Small intestine (tissue), 7 donors: ENCODE results near the gene PGD. TPM values are rescaled to one million over a fixed set of nuclear protein-coding genes. Genes with fewer than 3 reads are reported as not detected.
"Not testable (repeated sequence)": the region's sequence is repeated elsewhere in the genome, so short reads cannot be mapped to it uniquely, and the experiment has no call there.

Source experiments
- DNase-seq, 2 donors: peaks; one replicate each; pipeline versions ENCODE4 v3.0.0 to v3.0.0-alpha.2; 2013
- FAIRE-seq: peaks from 2 replicates; lab custom pipeline; 2012; peaks lifted over from hg19 to GRCh38; lab: Jason Lieb, UNC
- H3K27ac ChIP-seq, 3 donors: one replicate each; pipeline ENCODE4 v1.5.1; 2013; ENCODE audit warnings: low read length in 2 of 3, mild to moderate bottlenecking in 2 of 3, control low read depth in 1 of 3, inconsistent platforms in 1 of 3, low read depth in 1 of 3, moderate library complexity in 1 of 3
- H3K27me3 ChIP-seq, 3 donors: one replicate each; pipeline ENCODE4 v1.6.1; 2013; ENCODE audit warnings: low read length in 3 of 3, inconsistent platforms in 1 of 3; ENCODE audit not compliant: control insufficient read depth in 3 of 3, insufficient read depth in 3 of 3
- H3K36me3 ChIP-seq, 3 donors: one replicate each; pipeline ENCODE4 v1.6.1; 2013; ENCODE audit warnings: low read length in 3 of 3, inconsistent platforms in 1 of 3, low read depth in 1 of 3, mild to moderate bottlenecking in 1 of 3, moderate library complexity in 1 of 3; ENCODE audit not compliant: control insufficient read depth in 3 of 3, insufficient read depth in 2 of 3
- H3K4me1 ChIP-seq, 3 donors: one replicate each; pipeline ENCODE4 v1.6.1; 2013; ENCODE audit warnings: low read length in 2 of 3, inconsistent platforms in 1 of 3, low read depth in 1 of 3, mild to moderate bottlenecking in 1 of 3, moderate library complexity in 1 of 3; ENCODE audit not compliant: control insufficient read depth in 3 of 3, insufficient read depth in 2 of 3
- H3K4me3 ChIP-seq, 3 donors: one replicate each; pipeline ENCODE4 v1.5.1; 2013; ENCODE audit warnings: low read length in 3 of 3, control low read depth in 1 of 3, inconsistent platforms in 1 of 3, low read depth in 1 of 3, mild to moderate bottlenecking in 1 of 3, moderate library complexity in 1 of 3
- H3K9me3 ChIP-seq, 2 donors: one replicate each; pipeline ENCODE4 v1.6.1; 2013; ENCODE audit warnings: low read depth in 1 of 2, low read length in 1 of 2; ENCODE audit not compliant: control insufficient read depth in 2 of 2, insufficient read depth in 1 of 2
- WGBS, 3 donors: extraction: QIAGEN DNeasy Blood & Tissue Kit; methylation state at CpG; one replicate each; pipeline ENCODE4 v1.1.7; 2013; 5-methylcytosine and 5-hydroxymethylcytosine counted together
- polyA plus RNA-seq, 4 donors: library from polyadenylated mRNA; stranded (reverse) in 3 of 4; unstranded in 1 of 4; fragments of 200-250 nt in 3 of 4; fragments of 120-200 nt in 1 of 4; gene quantifications; one replicate each; pipeline versions ENCODE4 v1.2.1 to v1.2.3, GENCODE V29; 2013
- donor health status: healthy with polysubstance abuse.
- donor health status: control.
- donor health status: control.
- donor health status: Bipolar disorder and iron deficiency.
- donor health status: healthy.

Gene PGD
- polyA plus RNA-seq, 4 donors = 106 to 226 (median 174) TPM

GRCh38 chr1:10400013-10400412 is 1.1 kb downstream of the PGD start:
- no peaks in the 10 kb centered on the region for H3K9me3 ChIP-seq
- no peak for FAIRE-seq
- WGBS, 3 donors = 28 to 51% (median 49%) methylated on average over 8 of the region's 8 CpGs
- DNase-seq = peak in 1 of 2 donors; percentile 13
- H3K4me1 ChIP-seq = peaks cover 0 to 7% (median 6%) of the 10 kb centered on the region in 3 donors
- H3K27me3 ChIP-seq = no peaks in the 10 kb centered on the region
- peak overlapping the region in 1 of 3 donors; percentile 98 for H3K27ac ChIP-seq
- H3K36me3 ChIP-seq = peaks cover 3 to 30% (median 11%) of the 10 kb centered on the region in 3 donors
- peak overlapping the region; percentile 61 to 81 (median 63) for H3K4me3 ChIP-seq

DNA sequence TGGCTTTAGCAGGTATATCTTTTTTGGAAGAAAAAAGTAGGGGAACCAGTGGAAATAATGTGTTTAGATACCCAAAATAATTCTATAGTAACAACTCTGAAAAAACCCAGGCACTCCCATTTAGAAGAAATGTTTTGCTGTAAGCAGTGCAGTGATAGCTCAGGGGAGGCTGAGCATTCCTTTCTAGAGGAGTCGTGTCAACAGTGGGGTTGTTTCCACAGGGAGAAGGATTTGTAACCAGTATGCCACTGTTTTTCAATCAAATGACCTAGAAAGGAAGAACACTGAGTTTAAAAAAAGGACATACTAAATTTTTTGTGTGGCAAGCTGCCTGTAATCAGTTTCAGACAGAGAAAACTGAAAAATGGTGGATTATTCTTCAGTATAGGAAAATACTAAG is 2.4 kb downstream of the PGD start:
- Histone ChIP-seq H3K27ac (no peak overlapping the region), H3K4me1 (peaks cover 0 to 7% (median 6%) of the 10 kb centered on the region in 3 donors), H3K27me3 (no peaks in the 10 kb centered on the region), H3K9me3 (no peaks in the 10 kb centered on the region), H3K36me3 (peaks cover 8 to 43% (median 11%) of the 10 kb centered on the region in 3 donors), H3K4me3 (no peak overlapping the region)
- FAIRE-seq (no peak), DNase-seq (no peak)
- WGBS, 3 donors = 75 to 88% (median 83%) methylated on average over 1 of the region's 1 CpG

- Histone ChIP-seq H3K9me3 (no peaks in the 10 kb centered on the region), H3K27me3 (no peaks in the 10 kb centered on the region), H3K36me3 (peaks cover 8 to 57% (median 18%) of the 10 kb centered on the region in 3 donors), H3K4me1 (peaks cover 0 to 7% (median 6%) of the 10 kb centered on the region in 3 donors), H3K4me3 (no peak overlapping the region), H3K27ac (no peak overlapping the region)
- DNase-seq (no peak), FAIRE-seq (no peak)
- WGBS, 3 donors = 94 to 99% (median 95%) methylated on average over 9 of the region's 9 CpGs
Measured at GRCh38 chr1:10402729-10403274, 3.9 kb downstream of the PGD start.

DNA sequence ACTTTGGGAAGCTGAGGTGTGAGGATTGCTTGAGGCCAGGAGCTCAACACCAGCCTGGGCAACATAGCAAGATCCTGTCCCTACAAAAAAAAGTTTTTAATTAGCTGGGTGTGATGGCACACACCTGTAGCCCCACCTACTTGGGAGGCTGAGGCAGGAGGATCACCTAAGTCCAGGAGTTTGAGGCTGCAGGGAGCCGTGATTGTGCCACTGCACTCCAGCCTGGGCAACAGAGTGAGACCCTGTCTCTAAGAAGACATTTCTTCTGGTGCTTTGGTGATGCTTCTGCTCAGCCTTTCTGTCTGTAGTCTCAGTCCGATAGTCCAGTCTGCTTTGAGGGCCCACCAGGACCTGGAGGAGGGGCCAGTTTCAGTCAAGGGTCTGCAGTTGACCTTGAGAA is 8.3 kb downstream of the PGD start:
- no peaks in the 10 kb centered on the region for H3K27me3 ChIP-seq
- DNase-seq = no peak
- H3K27ac ChIP-seq = no peak overlapping the region
- no peak for FAIRE-seq
- H3K36me3 ChIP-seq = peaks cover 22 to 76% (median 38%) of the 10 kb centered on the region in 3 donors
- WGBS, 3 donors = 93 to 96% (median 95%) methylated on average over 2 of the region's 2 CpGs
- H3K4me3 ChIP-seq = no peak overlapping the region
- H3K9me3 ChIP-seq = no peaks in the 10 kb centered on the region
- H3K4me1 ChIP-seq = no peaks in the 10 kb centered on the region

DNA sequence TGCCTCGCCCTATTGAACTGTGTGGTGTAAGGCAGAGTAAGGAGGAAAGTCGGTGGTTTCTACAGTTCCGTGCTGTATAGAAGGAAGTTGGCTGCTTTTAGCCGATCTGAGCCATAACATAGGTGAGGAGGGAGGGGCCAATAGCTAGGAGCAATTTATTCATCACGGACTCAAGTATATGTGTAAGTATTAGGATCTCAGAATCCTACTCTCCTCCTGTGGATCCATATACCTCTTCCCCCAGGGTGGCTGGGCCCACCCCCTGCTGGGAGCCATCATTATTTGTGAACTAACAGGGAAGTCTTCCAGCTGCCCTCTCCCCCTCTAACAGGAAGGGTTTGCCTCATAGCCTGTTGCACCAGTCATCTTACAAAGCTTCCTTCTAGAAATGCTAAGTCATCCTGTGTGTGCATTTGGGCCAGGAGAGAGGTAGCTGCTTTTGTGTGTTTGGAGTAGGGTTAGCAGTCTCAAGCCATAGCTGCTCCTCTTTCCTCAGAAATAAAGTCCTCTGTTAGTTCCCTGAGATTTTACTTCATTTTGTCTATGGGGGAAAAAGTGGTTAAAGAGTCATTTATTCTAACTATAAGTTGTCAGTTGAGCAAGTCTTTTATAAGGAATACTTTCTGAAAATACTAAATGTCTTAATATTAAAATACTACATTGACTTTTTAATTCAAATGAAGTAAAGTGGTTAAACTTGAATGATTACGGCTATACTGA is 16.5 kb downstream of the PGD start:
- no peak overlapping the region for H3K4me3 ChIP-seq
- peak overlapping the region in 2 of 3 donors; percentile 25 to 51 for H3K27ac ChIP-seq
- H3K4me1 ChIP-seq = peaks cover 0 to 4% (median 0%) of the 10 kb centered on the region in 3 donors
- no peaks in the 10 kb centered on the region for H3K9me3 ChIP-seq
- H3K27me3 ChIP-seq = no peaks in the 10 kb centered on the region
- 56 to 66% (median 58%) methylated on average over 6 of the region's 6 CpGs for WGBS, 3 donors
- FAIRE-seq (no peak), DNase-seq (peak in 1 of 2 donors; percentile 58)
- peaks cover 34 to 66% (median 43%) of the 10 kb centered on the region in 3 donors for H3K36me3 ChIP-seq

DNA sequence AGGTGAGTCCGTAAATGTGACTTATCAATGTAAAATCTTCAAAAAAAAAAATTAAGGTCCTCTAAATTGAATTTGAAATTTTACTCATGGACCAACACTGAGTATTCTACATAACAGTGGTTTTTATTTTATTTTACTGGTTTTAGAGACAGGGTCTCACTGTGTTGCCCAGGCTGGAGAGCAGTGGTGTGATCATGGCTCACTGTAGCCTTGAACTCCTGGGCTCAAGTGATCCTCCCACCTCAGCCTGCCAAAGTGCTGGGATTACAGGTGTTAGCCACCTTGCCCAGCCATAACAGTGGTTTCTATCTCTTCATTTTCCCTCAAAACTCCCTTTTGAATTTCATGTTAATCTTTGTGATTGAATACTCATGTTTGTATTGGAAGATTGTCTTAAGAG is 17.1 kb downstream of the PGD start:
- not testable (repeated sequence) for H3K4me3 ChIP-seq, H3K27ac ChIP-seq, DNase-seq, H3K27me3 ChIP-seq, FAIRE-seq, H3K4me1 ChIP-seq, H3K9me3 ChIP-seq
- WGBS, 3 donors = 92 to 98% (median 93%) methylated on average over 1 of the region's 1 CpG
- peaks cover 32 to 69% (median 43%) of the 10 kb centered on the region in 3 donors for H3K36me3 ChIP-seq

DNA sequence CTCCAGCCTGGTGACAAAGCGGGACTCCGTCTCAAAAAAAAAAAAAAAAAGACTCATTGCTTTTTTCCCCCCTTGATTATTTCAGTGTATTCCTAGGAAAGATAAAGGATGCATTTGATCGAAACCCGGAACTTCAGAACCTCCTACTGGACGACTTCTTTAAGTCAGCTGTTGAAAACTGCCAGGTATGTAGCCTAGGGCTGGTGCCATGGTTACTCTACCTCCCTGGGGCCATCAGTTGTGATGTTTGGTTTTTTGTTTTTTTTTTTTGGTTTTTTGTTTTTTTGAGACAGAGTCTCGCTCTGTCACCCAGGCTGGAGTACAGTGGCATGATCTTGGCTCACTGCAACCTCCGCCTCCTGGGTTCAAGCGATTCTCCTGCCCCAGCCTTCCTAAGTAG is 19.9 kb downstream of the PGD start:
- H3K4me1 ChIP-seq, H3K4me3 ChIP-seq, H3K27ac ChIP-seq, DNase-seq, H3K9me3 ChIP-seq, H3K27me3 ChIP-seq, FAIRE-seq: not testable (repeated sequence)
- 96 to 97% (median 97%) methylated on average over 8 of the region's 8 CpGs for WGBS, 3 donors
- peaks cover 27 to 66% (median 28%) of the 10 kb centered on the region in 3 donors for H3K36me3 ChIP-seq

DNA sequence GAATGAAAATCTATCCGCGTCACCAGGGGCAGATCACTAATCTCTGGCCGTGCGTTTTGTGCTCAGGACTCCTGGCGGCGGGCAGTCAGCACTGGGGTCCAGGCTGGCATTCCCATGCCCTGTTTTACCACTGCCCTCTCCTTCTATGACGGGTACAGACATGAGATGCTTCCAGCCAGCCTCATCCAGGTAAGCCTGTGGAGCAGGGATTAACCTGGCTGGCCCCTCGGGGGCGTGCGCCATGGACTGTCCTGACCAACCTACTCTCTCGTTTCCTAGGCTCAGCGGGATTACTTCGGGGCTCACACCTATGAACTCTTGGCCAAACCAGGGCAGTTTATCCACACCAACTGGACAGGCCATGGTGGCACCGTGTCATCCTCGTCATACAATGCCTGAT is 20.5 kb downstream of the PGD start:
- FAIRE-seq = no peak
- no peaks in the 10 kb centered on the region for H3K9me3 ChIP-seq
- no peaks in the 10 kb centered on the region for H3K27me3 ChIP-seq
- H3K36me3 ChIP-seq = peaks cover 26 to 62% (median 27%) of the 10 kb centered on the region in 3 donors
- WGBS, 3 donors = 89 to 95% (median 93%) methylated on average over 15 of the region's 15 CpGs
- H3K4me3 ChIP-seq = no peak overlapping the region
- no peak for DNase-seq
- peak overlapping the region in 1 of 3 donors; percentile 49 for H3K27ac ChIP-seq
- H3K4me1 ChIP-seq = peaks cover 0 to 13% (median 0%) of the 10 kb centered on the region in 3 donors
